Spleen (tissue), 11 donors: ENCODE measurements around the gene ITM2B. TPM values are rescaled to one million over a fixed set of nuclear protein-coding genes. Genes with fewer than 3 reads are reported as not detected.

ENCODE experiments used
- DNase-seq: peaks from one replicate; pipeline ENCODE4 v3.0.0-alpha.2; 2020
- H3K27ac ChIP-seq, 8 donors: fragments of 200-600 bp; sonication (generic) in 7 of 8; 1 replicate in 4 of 8; 2 replicates in 4 of 8; pipeline versions ENCODE4 v1.5.0 to v1.8.0; 2016 to 2021; ENCODE audit warnings: inconsistent platforms in 4 of 8, mild to moderate bottlenecking in 4 of 8, moderate library complexity in 1 of 8
- H3K27me3 ChIP-seq, 7 donors: fragments of 200-600 bp; sonication (generic) in 6 of 7; replicated peaks in 1 of 7; 1 replicate in 4 of 7; 2 replicates in 3 of 7; pipeline versions ENCODE4 v1.5.0 to v1.8.0; 2016 to 2021; ENCODE audit warnings: inconsistent platforms in 3 of 7, mild to moderate bottlenecking in 1 of 7
- H3K36me3 ChIP-seq, 6 donors: fragments of 200-600 bp; sonication (generic) in 5 of 6; 1 replicate in 4 of 6; 2 replicates in 2 of 6; pipeline versions ENCODE4 v1.5.0 to v1.8.0; 2016 to 2021; ENCODE audit warnings: inconsistent platforms in 2 of 6
- H3K4me1 ChIP-seq, 6 donors: fragments of 200-600 bp; sonication (generic) in 5 of 6; 1 replicate in 3 of 6; 2 replicates in 3 of 6; pipeline versions ENCODE4 v1.5.0 to v1.8.0; 2016 to 2021; ENCODE audit warnings: inconsistent platforms in 3 of 6
- H3K4me3 ChIP-seq, 8 donors: fragments of 200-600 bp; sonication (generic) in 7 of 8; 1 replicate in 4 of 8; 2 replicates in 4 of 8; pipeline versions ENCODE4 v1.5.0 to v1.8.0; 2016 to 2021; ENCODE audit warnings: inconsistent platforms in 4 of 8, mild to moderate bottlenecking in 4 of 8, moderate library complexity in 2 of 8
- H3K9me3 ChIP-seq, 8 donors: fragments of 200-600 bp; sonication (generic) in 7 of 8; 1 replicate in 4 of 8; 2 replicates in 4 of 8; pipeline versions ENCODE4 v1.5.0 to v1.8.0; 2016 to 2021; ENCODE audit warnings: inconsistent platforms in 4 of 8
- CTCF ChIP-seq, 11 experiments: fragments of 200-600 bp in 7 of 11; fragments of 450-650 bp in 4 of 11; sonication (generic) in 4 of 11; IDR thresholded peaks in 8 of 11; conservative IDR thresholded peaks in 3 of 11; 1 replicate in 7 of 11; 2 replicates in 4 of 11; pipeline versions ENCODE4 v1.4.0 to v1.8.0; 2016 to 2021; ENCODE audit warnings: antibody characterized with exemption in 11 of 11, inconsistent platforms in 4 of 11, mild to moderate bottlenecking in 1 of 11
- POLR2A ChIP-seq, 3 donors: fragments of 450-650 bp; IDR thresholded peaks; one replicate each; pipeline ENCODE4 v1.5.1; 2017; ENCODE audit warnings: antibody characterized with exemption in 3 of 3, mild to moderate bottlenecking in 1 of 3
- POLR2AphosphoS5 ChIP-seq, 3 donors: sonication (generic); formaldehyde crosslinking; IDR thresholded peaks; one replicate each; pipeline ENCODE4 v1.5.1; 2017; ENCODE audit warnings: antibody characterized with exemption in 3 of 3
- WGBS, 5 donors: extraction: QIAGEN DNeasy Blood & Tissue Kit in 3 of 5; methylation state at CpG; one replicate each; pipeline versions ENCODE4 v1.1.5 to v1.1.7; 2013 to 2018; 5-methylcytosine and 5-hydroxymethylcytosine counted together
- intact Hi-C: fragments of 100-400 bp; cut with DNase I; formaldehyde crosslinking; loops from one replicate; pipeline ENCODE4 v1.15.0; 2023; ENCODE audit warnings: low total_unique reads
- polyA plus RNA-seq, 3 donors: library from polyadenylated mRNA; stranded (reverse); fragments of 200-250 nt; gene quantifications; one replicate each; pipeline ENCODE4 v1.2.1, GENCODE V29; 2013
- total RNA-seq, 7 donors: library from RNA; depleted of rRNA in 3 of 7; stranded (reverse); fragments of >200 nt in 3 of 7; fragmentation: NEBNext Ultra II Directional in 4 of 7; extraction: Animal tissue kit (Norgen Biotek cat#: 25700) in 4 of 7; gene quantifications; one replicate each; pipeline versions ENCODE4 v1.1.0 to v1.2.1, GENCODE V29; 2016 to 2021
- donor health status: healthy with polysubstance abuse.
- donor health status: DM: no; HTN: no; CAD: no; lungs with moderate emphysema.
- donor health status: DM: no; HTN: no; CAD: no.
- donor health status: Bipolar disorder and iron deficiency.
- donor health status: healthy.
- donor health status: DM: no; HTN: no; CAD: no.
- donor health status: DM: yes; HTN: yes; CAD: no.

ITM2B gene
- total and polyA plus RNA-seq, 10 donors = 244 to 890 (median 651) TPM

DNA sequence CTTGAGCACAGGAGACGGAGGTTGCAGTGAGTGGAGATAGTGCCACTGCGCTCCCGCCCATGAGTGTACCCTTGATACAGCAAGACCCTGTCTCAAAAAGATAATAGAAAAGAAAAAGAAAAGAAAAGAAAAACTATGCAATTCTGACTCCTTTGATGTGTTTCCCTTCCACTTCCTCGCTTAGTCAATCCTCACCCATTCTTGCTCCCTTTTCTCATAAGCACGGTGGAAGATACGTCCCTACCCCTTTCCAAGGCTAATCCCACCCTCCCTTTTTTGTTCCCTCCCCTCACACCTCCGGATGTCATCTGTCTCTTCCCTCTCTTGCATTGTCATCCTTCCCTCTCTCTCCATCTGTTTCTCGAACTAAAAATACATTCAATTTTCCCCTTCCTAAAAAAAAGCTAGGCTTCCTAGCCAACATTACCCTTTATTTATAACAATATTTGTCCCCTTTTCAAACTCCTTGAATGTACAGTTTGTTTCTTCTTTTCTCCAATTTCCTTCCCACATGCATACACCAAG lies 40.5 kb upstream of the ITM2B start:
- Histone ChIP-seq H3K36me3 (no peaks in the 10 kb centered on the region), H3K27ac (no peak overlapping the region), H3K27me3 (no peaks in the 10 kb centered on the region), H3K4me3 (no peak overlapping the region), H3K9me3 (no peaks in the 10 kb centered on the region), H3K4me1 (peaks cover 0 to 42% (median 30%) of the 10 kb centered on the region in 6 donors)
- intact Hi-C loops = no loop called here
- TF ChIP-seq POLR2AphosphoS5 (IDR thresholded peaks at IDR 0.05) = no peak
- no peak for TF ChIP-seq POLR2A (IDR thresholded peaks at IDR 0.05)
- TF ChIP-seq CTCF (IDR thresholded peaks at IDR 0.05 in 8 of 11, conservative IDR thresholded peaks at IDR 0.05 in 3 of 11) = no peak
- WGBS, 5 donors = 63 to 71% (median 68%) methylated on average over 8 of the region's 8 CpGs
- no peak for DNase-seq

DNA sequence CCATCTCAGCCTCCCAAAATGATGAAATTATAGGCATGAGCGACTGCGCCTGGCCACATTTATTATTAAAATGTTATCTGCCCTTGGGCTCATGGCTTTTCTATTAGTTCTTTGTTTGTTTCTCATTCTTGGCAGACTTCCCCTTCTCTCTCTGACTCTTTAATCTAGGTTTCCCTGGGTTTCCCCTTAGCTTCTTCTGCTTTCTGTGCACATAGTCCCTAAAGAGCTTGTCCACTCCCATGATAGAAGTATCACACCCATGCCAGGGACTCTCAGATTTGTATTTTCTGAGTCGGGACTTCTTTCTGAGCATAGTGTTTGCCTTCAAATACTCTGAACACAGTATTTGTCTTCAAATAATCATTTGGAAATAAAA lies 38.6 kb upstream of the ITM2B start:
- DNase-seq = no peak
- TF ChIP-seq POLR2A (IDR thresholded peaks at IDR 0.05) (no peak), CTCF (IDR thresholded peaks at IDR 0.05 in 8 of 11, conservative IDR thresholded peaks at IDR 0.05 in 3 of 11) (no peak), POLR2AphosphoS5 (IDR thresholded peaks at IDR 0.05) (no peak)
- H3K27ac ChIP-seq = peak overlapping the region in 6 of 8 donors; percentile 21 to 71 (median 66)
- H3K27me3 ChIP-seq = no peaks in the 10 kb centered on the region
- intact Hi-C loops = no loop called here
- peaks cover 0 to 26% (median 21%) of the 10 kb centered on the region in 6 donors for H3K4me1 ChIP-seq
- H3K4me3 ChIP-seq = peak overlapping the region in 1 of 8 donors; percentile 27
- WGBS, 5 donors = 28 to 54% (median 46%) methylated on average over 3 of the region's 3 CpGs
- no peaks in the 10 kb centered on the region for H3K36me3 ChIP-seq
- no peaks in the 10 kb centered on the region for H3K9me3 ChIP-seq

DNA sequence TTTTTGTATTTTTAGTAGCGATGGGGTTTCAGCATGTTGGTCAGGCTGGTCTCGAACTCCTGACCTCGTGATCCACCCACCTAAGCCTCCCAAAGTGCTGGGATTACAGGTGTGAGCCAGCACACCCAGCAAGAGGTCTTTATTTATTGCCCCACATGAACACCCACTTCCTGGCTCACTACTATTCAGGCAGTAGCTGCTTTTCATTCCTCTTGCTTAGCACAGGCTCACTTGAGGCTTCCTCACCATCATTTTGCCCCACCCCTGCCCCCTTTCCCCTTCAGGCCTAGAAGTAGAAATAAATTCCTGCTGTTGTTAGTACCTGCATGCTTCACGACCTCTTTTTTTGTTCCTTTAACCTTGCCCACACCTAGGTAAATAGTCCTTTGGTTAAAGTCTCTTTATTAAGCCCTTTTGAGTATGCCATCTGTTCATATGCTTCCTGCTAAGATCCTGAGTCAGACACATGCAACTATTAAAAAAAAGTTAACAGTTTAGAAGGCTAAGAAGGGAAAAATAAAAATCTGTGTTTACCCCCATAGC lies 33.5 kb upstream of the ITM2B start:
- Histone ChIP-seq H3K9me3 (no peaks in the 10 kb centered on the region), H3K27ac (no peak overlapping the region)
- 48 to 59% (median 49%) methylated on average over 4 of the region's 4 CpGs for WGBS, 5 donors

More for the DNA sequence above, 33.5 kb upstream of the ITM2B start:
- Histone ChIP-seq H3K27me3 (no peaks in the 10 kb centered on the region), H3K4me1 (peaks cover 0 to 6% (median 4%) of the 10 kb centered on the region in 6 donors), H3K36me3 (no peaks in the 10 kb centered on the region), H3K4me3 (no peak overlapping the region)
- no peak for DNase-seq
- TF ChIP-seq CTCF (IDR thresholded peaks at IDR 0.05 in 8 of 11, conservative IDR thresholded peaks at IDR 0.05 in 3 of 11) (no peak), POLR2A (IDR thresholded peaks at IDR 0.05) (no peak), POLR2AphosphoS5 (IDR thresholded peaks at IDR 0.05) (no peak)
- intact Hi-C loops = no loop called here
